K562 (cell line): ENCODE results near the gene MYOM1. TPM values are rescaled to one million over a fixed set of nuclear protein-coding genes. Genes with fewer than 3 reads are reported as not detected.
A peak's percentile ranks its signal among the peaks of the same experiment; 100 is the strongest.

ENCODE experiments used
- BCL6 ChIP-seq: fragments of 250-450 bp; sonication (Bioruptor Pico); IDR thresholded peaks from 2 replicates; pipeline ENCODE4 v1.4.0; 2020
- COPS2 ChIP-seq: fragments of 450-650 bp; conservative IDR thresholded peaks from 2 replicates; pipeline ENCODE4 v1.6.1; 2016; ENCODE audit warnings: mild to moderate bottlenecking, moderate library complexity
- DDX20 ChIP-seq: fragments of 450-650 bp; IDR thresholded peaks from 2 replicates; pipeline ENCODE4 v1.6.1; 2016; ENCODE audit warnings: missing genetic modification characterization, low read depth, mild to moderate bottlenecking, missing compliant biosample characterization, moderate library complexity
- EGR1 ChIP-seq: fragments of 450-650 bp; conservative IDR thresholded peaks from 2 replicates; pipeline ENCODE4 v1.6.1; 2017; ENCODE audit warnings: mild to moderate bottlenecking
- L3MBTL2 ChIP-seq: fragments of 450-650 bp; IDR thresholded peaks from 2 replicates; pipeline ENCODE4 v1.6.1; 2016; ENCODE audit warnings: mild to moderate bottlenecking, moderate library complexity
- MCM7 ChIP-seq, 2 experiments: fragments of 450-650 bp; IDR thresholded peaks; 2 replicates each; pipeline ENCODE4 v1.6.1; 2016 to 2018
- MEIS2 ChIP-seq: fragments of 450-650 bp; IDR thresholded peaks from 2 replicates; pipeline ENCODE4 v1.6.1; 2014; ENCODE audit warnings: mild to moderate bottlenecking; ENCODE audit not compliant: partially characterized antibody
- MYBL2 ChIP-seq, 2 experiments: fragments of 450-650 bp in 1 of 2; sonication (generic) in 1 of 2; formaldehyde crosslinking in 1 of 2; IDR thresholded peaks; 2 replicates each; pipeline versions ENCODE4 v1.6.1 to v1.8.1; 2017 to 2022; ENCODE audit warnings: borderline replicate concordance in 1 of 2, inconsistent platforms in 1 of 2, low read depth in 1 of 2, mild to moderate bottlenecking in 1 of 2, missing genetic modification reagents in 1 of 2, moderate library complexity in 1 of 2
- MYC ChIP-seq, 2 experiments: fragments of 250-450 bp in 1 of 2; sonication (Bioruptor Pico) in 1 of 2; IDR thresholded peaks; 2 replicates each; pipeline versions ENCODE4 v1.5.1 to v1.6.1; 2012 to 2021; ENCODE audit warnings: low read depth in 2 of 2, borderline replicate concordance in 1 of 2, improper control_type of control experiment in 1 of 2, low read length in 1 of 2, mild to moderate bottlenecking in 1 of 2, moderate library complexity in 1 of 2
- NEUROD1 ChIP-seq: fragments of 150-350 bp; IDR thresholded peaks from 2 replicates; pipeline ENCODE4 v1.6.1; 2014; ENCODE audit warnings: borderline replicate concordance, low read length, low read depth; ENCODE audit not compliant: partially characterized antibody
- NR1H2 ChIP-seq: sonication (generic); formaldehyde crosslinking; IDR thresholded peaks from 2 replicates; pipeline ENCODE4 v1.4.0; 2020; ENCODE audit warnings: mild to moderate bottlenecking, missing genetic modification reagents
- NRF1 ChIP-seq, 2 experiments: fragments of 450-650 bp; IDR thresholded peaks in 1 of 2; conservative IDR thresholded peaks in 1 of 2; 2 replicates each; pipeline ENCODE4 v1.6.1; 2014; ENCODE audit warnings: mild to moderate bottlenecking in 2 of 2
- POLR2B ChIP-seq: fragments of 450-650 bp; IDR thresholded peaks from 2 replicates; pipeline ENCODE4 v1.6.1; 2018; ENCODE audit warnings: low read depth; ENCODE audit not compliant: partially characterized antibody
- RBM34 ChIP-seq: fragments of 200-400 bp; formaldehyde crosslinking; IDR thresholded peaks from 2 replicates; pipeline ENCODE4 v1.6.1; 2018; ENCODE audit warnings: low read length, borderline replicate concordance; ENCODE audit not compliant: insufficient read depth
- SLC30A9 ChIP-seq: fragments of 250-450 bp; sonication (Bioruptor Pico); IDR thresholded peaks from 2 replicates; pipeline ENCODE4 v1.8.0; 2022; ENCODE audit warnings: mild to moderate bottlenecking, moderate library complexity
- SMARCB1 ChIP-seq: IDR thresholded peaks from 2 replicates; pipeline ENCODE4 v1.6.1; 2011; ENCODE audit warnings: improper control_type of control experiment, low read depth; ENCODE audit not compliant: insufficient read length
- SMARCE1 ChIP-seq: fragments of 450-650 bp; IDR thresholded peaks from 2 replicates; pipeline ENCODE4 v1.7.1; 2016; ENCODE audit warnings: mild to moderate bottlenecking
- TAL1 ChIP-seq: fragments of 450-650 bp; IDR thresholded peaks from 2 replicates; pipeline ENCODE4 v1.6.1; 2016; ENCODE audit warnings: mild to moderate bottlenecking
- TCF7 ChIP-seq: sonication (generic); IDR thresholded peaks from 2 replicates; pipeline ENCODE4 v1.6.1; 2016; ENCODE audit warnings: antibody characterized with exemption, borderline replicate concordance
- YY1 ChIP-seq, 3 experiments: IDR thresholded peaks; 2 replicates each; pipeline ENCODE4 v1.6.1; 2011; ENCODE audit warnings: low read length in 2 of 3, mild to moderate bottlenecking in 2 of 3, moderate library complexity in 2 of 3, borderline replicate concordance in 1 of 3, control low read depth in 1 of 3, low read depth in 1 of 3; ENCODE audit not compliant: insufficient read depth in 3 of 3, insufficient replicate concordance in 2 of 3, control insufficient read depth in 1 of 3, insufficient read length in 1 of 3; ENCODE audit errors: extremely low read depth in 1 of 3
- ZNF347 ChIP-seq: fragments of 450-650 bp; formaldehyde crosslinking; IDR thresholded peaks from 2 replicates; pipeline ENCODE4 v1.4.0; 2020; ENCODE audit warnings: low read depth, mild to moderate bottlenecking, moderate library complexity
- ZNF445 ChIP-seq: fragments of 250-450 bp; sonication (Bioruptor Pico); IDR thresholded peaks from 2 replicates; pipeline ENCODE4 v1.4.0; 2020; ENCODE audit warnings: low read depth, mild to moderate bottlenecking, moderate library complexity
- ZNF76 ChIP-seq: fragments of 250-450 bp; sonication (Bioruptor Pico); IDR thresholded peaks from 2 replicates; pipeline ENCODE4 v1.4.0; 2020; ENCODE audit warnings: mild to moderate bottlenecking, moderate library complexity, borderline replicate concordance
- polyA plus RNA-seq, 8 experiments: library from polyadenylated mRNA; depleted of rRNA in 4 of 8; stranded (reverse) in 5 of 8; unstranded in 3 of 8; fragments of >200 nt; fragmentation: Nextera tagmentation in 2 of 8; fragmentation: Illumina TruSeq in 1 of 8; extraction: Ambion mirVana in 2 of 8; extraction: Trizol in 1 of 8; gene quantifications; 2 replicates each; pipeline versions ENCODE4 v1.2.1 to v1.2.3, GENCODE V29; 2011 to 2014; ENCODE audit warnings: inconsistent platforms in 1 of 8, missing spikeins in 1 of 8
- total RNA-seq, 7 experiments: library from RNA; depleted of rRNA in 6 of 7; stranded (reverse); fragments of >200 nt in 6 of 7; fragmentation: Illumina TruSeq in 2 of 7; extraction: Trizol in 2 of 7; gene quantifications; 2 replicates each; pipeline versions ENCODE4 v1.2.1 to v1.2.3, GENCODE V29; 2011 to 2021; ENCODE audit warnings: low replicate concordance in 1 of 7
- TF ChIP-seq, protein P1 (sequence below): IDR thresholded peaks from 2 replicates; pipeline ENCODE4 v1.6.1; 2012; ENCODE audit warnings: low read depth, low read length, improper control_type of control experiment, borderline replicate concordance
- TF ChIP-seq, protein P2 (sequence below): fragments of 450-650 bp; conservative IDR thresholded peaks from 2 replicates; pipeline ENCODE4 v1.6.1; 2016; ENCODE audit warnings: missing genetic modification characterization, low read depth, mild to moderate bottlenecking, missing compliant biosample characterization, moderate library complexity

MYOM1 gene
- total and polyA plus RNA-seq, 9 of the 15 experiments (the other 6 are each of a cell fraction or from before 2014, with no cell fraction given): 0.01 to 0.62 (median 0.25) TPM

DNA sequence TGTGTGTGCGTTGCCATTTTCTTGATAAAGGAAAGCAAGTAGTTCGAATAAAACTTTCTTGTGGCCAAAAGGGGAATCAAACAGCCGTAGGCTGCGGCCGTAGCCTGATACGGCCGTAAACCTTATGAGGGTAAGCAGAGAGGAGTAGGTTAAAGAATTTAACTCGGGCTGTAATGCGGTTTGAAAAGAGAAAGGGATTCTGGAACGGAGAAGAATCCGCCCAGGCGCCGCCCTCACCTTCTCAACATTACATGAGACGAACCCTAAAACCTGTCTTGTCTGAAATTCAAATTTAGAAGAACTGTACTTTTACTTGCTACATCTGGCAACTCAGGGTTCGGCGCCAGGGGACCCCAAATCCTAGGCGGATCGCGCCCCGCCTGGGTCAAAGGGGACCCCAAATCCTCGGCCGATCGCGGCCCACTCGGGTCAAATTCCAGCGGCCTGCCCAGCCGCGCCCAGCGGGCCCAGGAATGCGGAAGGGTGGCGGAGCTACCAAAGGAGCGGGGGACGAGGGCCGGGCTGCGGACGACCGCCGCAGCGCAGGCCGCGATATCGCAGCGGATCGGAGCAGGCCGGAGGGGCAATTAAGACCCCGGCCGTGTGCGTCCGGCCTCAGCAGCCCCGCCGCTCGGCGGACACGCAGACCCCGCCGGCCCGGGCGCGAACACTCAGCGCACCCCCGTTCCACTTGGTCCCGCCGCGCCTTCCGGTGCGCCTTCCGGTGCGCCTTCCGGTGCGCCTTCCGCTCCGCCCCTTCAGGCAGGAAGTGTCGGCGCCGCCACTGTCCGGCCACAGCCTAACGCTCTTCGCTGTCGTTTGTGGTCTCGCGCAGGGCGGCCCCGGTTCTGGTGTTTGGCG lies 41.8 kb upstream of the MYOM1 start, which contains the start of gene MYL12B (continued):
- TF ChIP-seq ZNF445 (no peak), SMARCE1 (peak; percentile 69; the same call in 1 of the 2 replicates), COPS2 (no peak), MYBL2 (IDR thresholded peaks at IDR 0.05; ENCODE audit: low read depth) (no peak), MYBL2 (CRISPR knock-in tag; IDR thresholded peaks at IDR 0.05; ENCODE audit: borderline replicate concordance) (no peak), NR1H2 (CRISPR knock-in tag) (peak; percentile 82; the same call in 1 of the 2 replicates), MYC (IDR thresholded peaks at IDR 0.05; ENCODE audit: low read depth, low read length) (peak; percentile 61; the same call in 1 of the 2 replicates), MYC (CRISPR knock-in tag; IDR thresholded peaks at IDR 0.05; ENCODE audit: borderline replicate concordance, low read depth) (0 out of 2 replicates have a peak, but pooled peaks have one; percentile 7), MCM7 (IDR thresholded peaks at IDR 0.05) (no peak), RBM34 (no peak), SMARCB1 (no peak), MEIS2 (no peak), BCL6 (no peak), SLC30A9 (CRISPR knock-in tag) (no peak), NRF1 (conservative IDR thresholded peaks at IDR 0.05 in 1 of 2, IDR thresholded peaks at IDR 0.05 in 1 of 2) (peak in 1 of 2 experiments; percentile 41), ZNF76 (CRISPR knock-in tag) (peak; percentile 35; the same call in 1 of the 2 replicates), DDX20 (no peak), TCF7 (0 out of 2 replicates have a peak, but pooled peaks have one; percentile 52), TAL1 (no peak), YY1 (IDR thresholded peaks at IDR 0.05; ENCODE audit: borderline replicate concordance in 1 of 3, control insufficient read depth in 1 of 3, extremely low read depth in 1 of 3, insufficient read depth in 3 of 3, insufficient read length in 1 of 3, insufficient replicate concordance in 2 of 3, low read depth in 1 of 3, low read length in 2 of 3) (peak in 1 of 3 experiments; percentile 75), L3MBTL2 (peak; percentile 62), NEUROD1 (peak; percentile 78), ZNF347 (no peak), POLR2B (peak; percentile 74), EGR1 (peak; percentile 71)
- TF ChIP-seq, protein P1, sequence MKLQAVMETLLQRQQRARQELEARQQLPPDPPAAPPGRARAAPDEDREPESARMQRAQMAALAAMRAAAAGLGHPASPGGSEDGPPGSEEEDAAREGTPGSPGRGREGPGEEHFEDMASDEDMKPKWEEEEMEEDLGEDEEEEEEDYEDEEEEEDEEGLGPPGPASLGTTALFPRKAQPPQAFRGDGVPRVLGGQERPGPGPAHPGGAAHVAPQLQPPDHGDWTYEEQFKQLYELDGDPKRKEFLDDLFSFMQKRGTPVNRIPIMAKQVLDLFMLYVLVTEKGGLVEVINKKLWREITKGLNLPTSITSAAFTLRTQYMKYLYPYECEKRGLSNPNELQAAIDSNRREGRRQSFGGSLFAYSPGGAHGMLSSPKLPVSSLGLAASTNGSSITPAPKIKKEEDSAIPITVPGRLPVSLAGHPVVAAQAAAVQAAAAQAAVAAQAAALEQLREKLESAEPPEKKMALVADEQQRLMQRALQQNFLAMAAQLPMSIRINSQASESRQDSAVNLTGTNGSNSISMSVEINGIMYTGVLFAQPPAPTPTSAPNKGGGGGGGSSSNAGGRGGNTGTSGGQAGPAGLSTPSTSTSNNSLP: no peak; the same call in 1 of the 2 replicates
- TF ChIP-seq, protein P2, sequence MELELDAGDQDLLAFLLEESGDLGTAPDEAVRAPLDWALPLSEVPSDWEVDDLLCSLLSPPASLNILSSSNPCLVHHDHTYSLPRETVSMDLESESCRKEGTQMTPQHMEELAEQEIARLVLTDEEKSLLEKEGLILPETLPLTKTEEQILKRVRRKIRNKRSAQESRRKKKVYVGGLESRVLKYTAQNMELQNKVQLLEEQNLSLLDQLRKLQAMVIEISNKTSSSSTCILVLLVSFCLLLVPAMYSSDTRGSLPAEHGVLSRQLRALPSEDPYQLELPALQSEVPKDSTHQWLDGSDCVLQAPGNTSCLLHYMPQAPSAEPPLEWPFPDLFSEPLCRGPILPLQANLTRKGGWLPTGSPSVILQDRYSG (tag): no peak
